Keratinocyte (primary cell): Measurements from ENCODE around the gene ANKS1A.

Experiments used
- CTCF ChIP-seq, 3 experiments: IDR thresholded peaks in 1 of 3; conservative IDR thresholded peaks in 1 of 3; optimal IDR thresholded peaks in 1 of 3; 2 replicates in 2 of 3; 3 replicates in 1 of 3; pipeline versions ENCODE3 to v1.5.1; 2011; ENCODE audit warnings: low read length in 3 of 3, mild to moderate bottlenecking in 3 of 3, moderate library complexity in 2 of 3, control low read depth in 1 of 3, inconsistent platforms in 1 of 3; ENCODE audit not compliant: insufficient read depth in 2 of 3; ENCODE audit errors: extremely low read depth in 1 of 3
- EZH2 ChIP-seq: IDR thresholded peaks from one replicate; pipeline ENCODE4 v1.6.1; 2012; ENCODE audit warnings: inconsistent platforms, mild to moderate bottlenecking, low read length, moderate library complexity

GRCh38 chr6:35046103-35046502 lies 157.0 kb downstream of the ANKS1A start:
- TF ChIP-seq CTCF (optimal IDR thresholded peaks at IDR 0.05 in 1 of 3, IDR thresholded peaks at IDR 0.05 in 1 of 3, conservative IDR thresholded peaks at IDR 0.05 in 1 of 3; ENCODE audit: extremely low read depth in 1 of 3, insufficient read depth in 2 of 3, low read length in 3 of 3), result no peak
- no peak for TF ChIP-seq EZH2
